Measurements from ENCODE around the gene ISG15. TPM values are rescaled to one million over a fixed set of nuclear protein-coding genes. Genes with fewer than 3 reads are reported as not detected.
"Not testable (repeated sequence)": the region's sequence is repeated elsewhere in the genome, so short reads cannot be mapped to it uniquely, and the experiment has no call there.

The ISG15 gene
- total and polyA plus RNA-seq, 4 experiments from 2014 or later, result 31.6 to 309 (median 123) TPM

- no peaks in the 10 kb centered on the region for H3K27me3 ChIP-seq (ENCODE audit: insufficient read depth, low read length)
- Mint-ChIP-seq H3K36me3 (no peaks in the 10 kb centered on the region), H3K4me1 (peaks cover 3 to 12% (median 5%) of the 10 kb centered on the region in 4 donors), H3K27ac (peak overlapping the region in 1 of 7 donors; percentile 16), H3K4me3 (peak overlapping the region in 5 of 8 donors; percentile 6 to 36 (median 23)), H3K9me3 (no peaks in the 10 kb centered on the region), H3K27me3 (peaks cover 2 to 8% of the 10 kb centered on the region in 2 donors)
- intact Hi-C loops (cut with micrococcal nuclease), result loop anchor here (1.0 kb wide), 1 partner anchor 72 kb away; no protein-coding TSS in a partner anchor
- POLR2A ChIA-PET (ENCODE audit: partially characterized antibody), result interaction anchor here (1.7 to 1.8 kb wide), 2 partner anchors 9 to 71 kb away, joined by 6 to 9 read pairs; partner anchors contain the start of gene PLEKHN1
- H3K27ac ChIP-seq (ENCODE audit: low read depth, low read length), result no peak overlapping the region
- peak overlapping the region in 1 of 2 donors; percentile 9 for H3K4me3 ChIP-seq (ENCODE audit: low read length in 2 of 2)
- CTCF ChIA-PET (ENCODE audit: partially characterized antibody), result interaction anchor here (1.0 to 1.9 kb wide), 5 partner anchors 9 to 106 kb away, joined by 3 to 14 read pairs (median 9); partner anchors contain the start of gene PLEKHN1
- DNase-seq, result peak; percentile 59 to 70 (median 64)
- H3K4me1 ChIP-seq (ENCODE audit: insufficient read depth, low read length), result peaks cover 9% of the 10 kb centered on the region
- H3K9me3 ChIP-seq (ENCODE audit: control insufficient read depth in 1 of 2, low read length in 2 of 2), result no peaks in the 10 kb centered on the region
- H3K36me3 ChIP-seq (ENCODE audit: insufficient read depth, low read length), result no peaks in the 10 kb centered on the region
These were observed 37.2 kb upstream of the ISG15 start for GRCh38 chr1:975896-976683.

- H3K4me3 Mint-ChIP-seq, result not testable (repeated sequence)
- peaks cover 3 to 12% (median 5%) of the 10 kb centered on the region in 4 donors for H3K4me1 Mint-ChIP-seq
- intact Hi-C loops (cut with micrococcal nuclease), result loop anchor here (1.0 kb wide), 1 partner anchor 72 kb away; no protein-coding TSS in a partner anchor
These were observed 36.5 kb upstream of the ISG15 start for GRCh38 chr1:976791-977190.

DNA sequence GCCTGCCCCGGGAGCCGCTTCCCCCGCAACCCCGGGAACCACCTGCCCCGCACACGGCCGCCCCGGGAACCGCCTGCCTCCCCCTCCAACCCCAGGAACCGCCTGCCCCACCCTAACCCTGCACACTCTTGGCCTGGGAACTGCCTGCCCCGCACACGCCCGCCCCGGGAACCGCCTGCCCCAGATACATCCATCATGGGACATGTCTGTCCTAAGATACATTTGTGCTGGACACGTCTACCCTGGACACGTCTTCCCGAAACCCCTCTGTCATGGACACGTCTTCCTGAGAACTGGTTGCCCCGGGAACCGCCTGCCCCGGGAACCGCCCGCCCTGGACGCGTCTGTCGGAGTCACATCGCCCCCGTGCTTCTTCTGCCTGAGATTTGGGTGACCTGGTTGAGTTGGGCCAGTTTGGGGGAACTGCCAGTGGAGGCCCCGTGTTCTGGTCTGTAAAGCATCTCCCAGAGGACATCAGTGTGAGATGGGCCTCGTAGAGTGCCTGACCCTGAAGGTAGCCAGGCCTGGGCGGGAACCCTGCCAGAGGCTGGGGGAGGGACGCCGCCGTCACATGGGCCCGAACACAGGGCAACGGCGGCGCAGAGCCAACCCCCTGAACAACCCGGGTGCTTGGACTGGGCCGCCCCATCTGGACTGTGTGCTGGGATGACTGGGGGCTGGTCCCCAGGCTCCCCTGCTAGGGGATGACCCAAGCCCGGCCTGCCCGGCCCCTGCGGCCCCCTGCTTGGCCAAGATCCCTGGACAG lies 35.0 kb upstream of the ISG15 start:
- Histone ChIP-seq H3K27me3 (ENCODE audit: insufficient read depth, low read length) (no peaks in the 10 kb centered on the region), H3K36me3 (ENCODE audit: insufficient read depth, low read length) (no peaks in the 10 kb centered on the region), H3K9me3 (ENCODE audit: control insufficient read depth in 1 of 2, low read length in 2 of 2) (no peaks in the 10 kb centered on the region), H3K4me1 (ENCODE audit: insufficient read depth, low read length) (peaks cover 9% of the 10 kb centered on the region), H3K27ac (ENCODE audit: low read depth, low read length) (no peak overlapping the region), H3K4me3 (ENCODE audit: low read length in 2 of 2) (no peak overlapping the region)
- Mint-ChIP-seq H3K27me3 (peaks cover 7 to 11% of the 10 kb centered on the region in 2 donors), H3K4me1 (peaks cover 3 to 12% (median 5%) of the 10 kb centered on the region in 4 donors), H3K4me3 (peak overlapping the region in 3 of 8 donors; percentile 36 to 62 (median 49)), H3K36me3 (no peaks in the 10 kb centered on the region), H3K27ac (no peak overlapping the region), H3K9me3 (no peaks in the 10 kb centered on the region)
- intact Hi-C loops (cut with micrococcal nuclease), result no loop called here
- ChIA-PET POLR2A (ENCODE audit: partially characterized antibody) (no interaction called here), CTCF (ENCODE audit: partially characterized antibody) (no interaction called here)
- no peak for DNase-seq

More at GRCh38 chr1:976791-977190, 36.5 kb upstream of the ISG15 start:
- H3K9me3 ChIP-seq (ENCODE audit: control insufficient read depth in 1 of 2, low read length in 2 of 2); H3K4me3 ChIP-seq (ENCODE audit: low read length in 2 of 2); H3K27me3 ChIP-seq (ENCODE audit: insufficient read depth, low read length); H3K27ac ChIP-seq (ENCODE audit: low read depth, low read length); H3K36me3 ChIP-seq (ENCODE audit: insufficient read depth, low read length); DNase-seq; H3K36me3 Mint-ChIP-seq; H3K27me3 Mint-ChIP-seq; H3K9me3 Mint-ChIP-seq; H3K4me1 ChIP-seq (ENCODE audit: insufficient read depth, low read length); H3K27ac Mint-ChIP-seq: not testable (repeated sequence)
- POLR2A ChIA-PET (ENCODE audit: partially characterized antibody), result interaction anchor here (1.7 to 1.8 kb wide), 2 partner anchors 10 to 71 kb away, joined by 6 to 9 read pairs; partner anchors contain the start of gene PLEKHN1
- CTCF ChIA-PET (ENCODE audit: partially characterized antibody), result interaction anchor here (1.0 to 1.9 kb wide), 5 partner anchors 10 to 107 kb away, joined by 3 to 14 read pairs (median 9); partner anchors contain the start of gene PLEKHN1

- no peaks in the 10 kb centered on the region for H3K9me3 Mint-ChIP-seq
- Histone ChIP-seq H3K4me1 (ENCODE audit: insufficient read depth, low read length) (peaks cover 9% of the 10 kb centered on the region), H3K27me3 (ENCODE audit: insufficient read depth, low read length) (no peaks in the 10 kb centered on the region), H3K27ac (ENCODE audit: low read depth, low read length) (no peak overlapping the region), H3K36me3 (ENCODE audit: insufficient read depth, low read length) (no peaks in the 10 kb centered on the region), H3K9me3 (ENCODE audit: control insufficient read depth in 1 of 2, low read length in 2 of 2) (no peaks in the 10 kb centered on the region), H3K4me3 (ENCODE audit: low read length in 2 of 2) (no peak overlapping the region)
- H3K4me1 Mint-ChIP-seq, result peaks cover 3 to 12% (median 5%) of the 10 kb centered on the region in 4 donors
- no peak overlapping the region for H3K4me3 Mint-ChIP-seq
- intact Hi-C loops (cut with micrococcal nuclease), result no loop called here
- H3K27me3 Mint-ChIP-seq, result peaks cover 11 to 12% of the 10 kb centered on the region in 2 donors
- H3K36me3 Mint-ChIP-seq, result no peaks in the 10 kb centered on the region
- no peak for DNase-seq
- CTCF ChIA-PET (ENCODE audit: partially characterized antibody), result no interaction called here
- no peak overlapping the region for H3K27ac Mint-ChIP-seq
- POLR2A ChIA-PET (ENCODE audit: partially characterized antibody), result no interaction called here
These were observed 34.2 kb upstream of the ISG15 start for GRCh38 chr1:978835-979743.

DNA sequence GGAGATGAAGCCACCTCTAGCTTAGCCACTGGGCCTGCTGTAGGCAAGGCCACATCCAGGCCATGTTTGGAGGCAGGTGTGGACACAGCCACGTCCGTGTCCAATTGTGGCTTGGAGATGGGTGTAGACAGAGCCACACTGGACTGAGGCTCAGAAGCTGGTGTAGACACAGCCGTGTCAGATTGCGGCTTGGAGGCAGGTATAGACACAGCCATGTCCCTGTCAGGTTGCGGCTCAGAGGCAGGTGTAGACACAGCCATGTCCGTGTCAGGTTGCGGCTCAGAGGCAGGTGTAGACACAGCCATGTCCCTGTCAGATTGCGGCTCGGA lies 33.6 kb upstream of the ISG15 start:
- Histone ChIP-seq H3K4me3 (ENCODE audit: low read length in 2 of 2) (no peak overlapping the region), H3K36me3 (ENCODE audit: insufficient read depth, low read length) (no peaks in the 10 kb centered on the region), H3K4me1 (ENCODE audit: insufficient read depth, low read length) (peaks cover 9% of the 10 kb centered on the region), H3K27me3 (ENCODE audit: insufficient read depth, low read length) (no peaks in the 10 kb centered on the region), H3K9me3 (ENCODE audit: control insufficient read depth in 1 of 2, low read length in 2 of 2) (no peaks in the 10 kb centered on the region), H3K27ac (ENCODE audit: low read depth, low read length) (no peak overlapping the region)
- Mint-ChIP-seq H3K27me3 (peaks cover 11 to 12% of the 10 kb centered on the region in 2 donors), H3K9me3 (no peaks in the 10 kb centered on the region), H3K36me3 (no peaks in the 10 kb centered on the region), H3K4me1 (peaks cover 3 to 12% (median 5%) of the 10 kb centered on the region in 4 donors), H3K4me3 (no peak overlapping the region), H3K27ac (no peak overlapping the region)
- intact Hi-C loops (cut with micrococcal nuclease), result loop anchor here (5.0 kb wide), 1 partner anchor 313 kb away; no protein-coding TSS in a partner anchor
- no peak for DNase-seq
- ChIA-PET CTCF (ENCODE audit: partially characterized antibody) (no interaction called here), POLR2A (ENCODE audit: partially characterized antibody) (no interaction called here)

- Mint-ChIP-seq H3K27me3 (peaks cover 15% of the 10 kb centered on the region in 2 donors), H3K4me1 (peaks cover 3 to 12% (median 5%) of the 10 kb centered on the region in 4 donors), H3K27ac (no peak overlapping the region), H3K9me3 (no peaks in the 10 kb centered on the region), H3K36me3 (no peaks in the 10 kb centered on the region), H3K4me3 (no peak overlapping the region)
- Histone ChIP-seq H3K36me3 (ENCODE audit: insufficient read depth, low read length) (no peaks in the 10 kb centered on the region), H3K27ac (ENCODE audit: low read depth, low read length) (no peak overlapping the region), H3K4me1 (ENCODE audit: insufficient read depth, low read length) (peaks cover 9% of the 10 kb centered on the region), H3K4me3 (ENCODE audit: low read length in 2 of 2) (no peak overlapping the region), H3K27me3 (ENCODE audit: insufficient read depth, low read length) (no peaks in the 10 kb centered on the region), H3K9me3 (ENCODE audit: control insufficient read depth in 1 of 2, low read length in 2 of 2) (no peaks in the 10 kb centered on the region)
- CTCF ChIA-PET (ENCODE audit: partially characterized antibody), result interaction anchor here (1.5 kb wide), 1 partner anchor 22 kb away, joined by 6 read pairs; no protein-coding TSS in a partner anchor
- no peak for DNase-seq
- intact Hi-C loops (cut with micrococcal nuclease), result loop anchor here (5.0 kb wide), 1 partner anchor 312 kb away; no protein-coding TSS in a partner anchor
- POLR2A ChIA-PET (ENCODE audit: partially characterized antibody), result no interaction called here
These were observed 33.1 kb upstream of the ISG15 start for GRCh38 chr1:980137-980571.
